ENCODE measurements around the gene LOX.

Gene LOX

DNA sequence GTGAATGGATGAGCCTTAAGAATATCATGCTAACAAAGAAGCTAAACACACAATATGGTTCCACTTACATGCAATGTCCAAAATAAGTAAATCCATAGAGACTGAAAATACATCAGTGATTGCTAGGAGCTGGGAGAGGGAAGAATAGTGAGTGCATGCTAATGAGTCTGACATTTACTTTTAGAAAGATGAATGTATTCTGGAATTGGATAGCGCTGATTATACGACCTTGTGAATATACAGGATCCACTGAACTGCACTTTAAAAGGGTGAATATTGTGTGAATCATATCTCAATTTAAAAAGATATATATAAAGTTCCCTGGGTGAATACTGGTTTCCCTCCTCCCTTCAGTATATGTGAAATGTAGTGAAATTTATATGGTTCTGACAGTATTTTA is 46.2 kb downstream of the LOX start:
- TF ChIP-seq, protein P1, sequence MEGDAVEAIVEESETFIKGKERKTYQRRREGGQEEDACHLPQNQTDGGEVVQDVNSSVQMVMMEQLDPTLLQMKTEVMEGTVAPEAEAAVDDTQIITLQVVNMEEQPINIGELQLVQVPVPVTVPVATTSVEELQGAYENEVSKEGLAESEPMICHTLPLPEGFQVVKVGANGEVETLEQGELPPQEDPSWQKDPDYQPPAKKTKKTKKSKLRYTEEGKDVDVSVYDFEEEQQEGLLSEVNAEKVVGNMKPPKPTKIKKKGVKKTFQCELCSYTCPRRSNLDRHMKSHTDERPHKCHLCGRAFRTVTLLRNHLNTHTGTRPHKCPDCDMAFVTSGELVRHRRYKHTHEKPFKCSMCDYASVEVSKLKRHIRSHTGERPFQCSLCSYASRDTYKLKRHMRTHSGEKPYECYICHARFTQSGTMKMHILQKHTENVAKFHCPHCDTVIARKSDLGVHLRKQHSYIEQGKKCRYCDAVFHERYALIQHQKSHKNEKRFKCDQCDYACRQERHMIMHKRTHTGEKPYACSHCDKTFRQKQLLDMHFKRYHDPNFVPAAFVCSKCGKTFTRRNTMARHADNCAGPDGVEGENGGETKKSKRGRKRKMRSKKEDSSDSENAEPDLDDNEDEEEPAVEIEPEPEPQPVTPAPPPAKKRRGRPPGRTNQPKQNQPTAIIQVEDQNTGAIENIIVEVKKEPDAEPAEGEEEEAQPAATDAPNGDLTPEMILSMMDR (IDR thresholded peaks at IDR 0.05), result no peak
- Histone ChIP-seq H3K9ac (no peak overlapping the region), H3K27ac (no peak overlapping the region), H3K36me3 (ENCODE audit: control insufficient read depth, insufficient read depth, low read length) (no peaks in the 10 kb centered on the region), H3K27me3 (ENCODE audit: control insufficient read depth, insufficient read depth, low read length) (no peaks in the 10 kb centered on the region), H3K9me3 (ENCODE audit: control insufficient read depth, low read length) (no peaks in the 10 kb centered on the region), H3K4me3 (ENCODE audit: low read depth, low read length) (no peak overlapping the region), H2AFZ (no peak overlapping the region), H3K4me1 (peaks cover 4% of the 10 kb centered on the region), H3K4me2 (ENCODE audit: low read length) (no peak overlapping the region), H3K79me2 (no peaks in the 10 kb centered on the region)

DNA sequence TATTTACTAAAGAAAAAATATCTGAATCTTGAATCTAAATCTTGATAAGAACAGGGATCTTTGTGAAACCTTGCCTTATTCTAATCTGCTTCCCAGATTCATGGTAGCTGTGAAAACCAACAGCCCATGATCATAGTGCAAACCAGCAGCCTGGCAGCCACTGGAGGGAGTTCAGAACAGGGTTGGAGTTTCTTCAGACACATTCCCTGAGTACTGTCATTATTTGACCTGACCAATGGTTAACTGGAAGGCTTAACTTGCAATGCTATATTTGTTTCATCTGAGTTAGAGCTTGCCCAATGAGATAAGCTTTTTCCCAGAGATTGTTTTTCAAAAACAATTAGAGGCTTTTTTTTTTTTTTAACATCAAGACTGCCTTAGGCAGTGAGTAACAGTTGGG is 47.8 kb downstream of the LOX start:
- no peak overlapping the region for H3K27ac ChIP-seq
- TF ChIP-seq, protein P1 (IDR thresholded peaks at IDR 0.05), result no peak
- H2AFZ ChIP-seq, result no peak overlapping the region
- H3K4me3 ChIP-seq (ENCODE audit: low read depth, low read length), result no peak overlapping the region
- no peaks in the 10 kb centered on the region for H3K9me3 ChIP-seq (ENCODE audit: control insufficient read depth, low read length)
- no peaks in the 10 kb centered on the region for H3K79me2 ChIP-seq
- H3K9ac ChIP-seq, result no peak overlapping the region
- no peaks in the 10 kb centered on the region for H3K36me3 ChIP-seq (ENCODE audit: control insufficient read depth, insufficient read depth, low read length)
- no peak overlapping the region for H3K4me2 ChIP-seq (ENCODE audit: low read length)
- no peaks in the 10 kb centered on the region for H3K27me3 ChIP-seq (ENCODE audit: control insufficient read depth, insufficient read depth, low read length)
- H3K4me1 ChIP-seq, result peaks cover 4% of the 10 kb centered on the region

DNA sequence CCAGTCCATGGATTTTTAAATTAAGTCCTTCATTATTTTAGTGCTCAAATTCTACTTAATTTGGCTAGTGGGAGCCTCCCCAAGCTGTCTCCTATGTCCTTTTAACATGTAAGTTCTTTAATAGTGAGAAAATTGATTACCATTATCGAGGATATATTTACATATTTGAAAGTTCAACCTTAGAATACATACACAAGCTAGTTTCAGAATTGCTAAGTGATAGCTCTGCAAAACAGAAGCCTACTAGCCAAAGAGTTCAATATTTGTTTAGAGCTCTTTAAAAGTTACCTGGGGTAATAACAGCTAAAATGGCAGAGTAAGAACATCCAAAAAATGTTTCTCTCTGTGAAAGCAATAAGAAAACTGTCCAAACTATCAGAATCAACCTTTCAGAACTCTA is 48.2 kb downstream of the LOX start:
- Histone ChIP-seq H3K9me3 (ENCODE audit: control insufficient read depth, low read length) (no peaks in the 10 kb centered on the region), H2AFZ (no peak overlapping the region), H3K36me3 (ENCODE audit: control insufficient read depth, insufficient read depth, low read length) (no peaks in the 10 kb centered on the region), H3K79me2 (no peaks in the 10 kb centered on the region), H3K4me3 (ENCODE audit: low read depth, low read length) (no peak overlapping the region), H3K4me2 (ENCODE audit: low read length) (no peak overlapping the region), H3K27me3 (ENCODE audit: control insufficient read depth, insufficient read depth, low read length) (no peaks in the 10 kb centered on the region), H3K9ac (no peak overlapping the region), H3K4me1 (peaks cover 4% of the 10 kb centered on the region), H3K27ac (no peak overlapping the region)
- TF ChIP-seq, protein P1 (IDR thresholded peaks at IDR 0.05), result no peak

DNA sequence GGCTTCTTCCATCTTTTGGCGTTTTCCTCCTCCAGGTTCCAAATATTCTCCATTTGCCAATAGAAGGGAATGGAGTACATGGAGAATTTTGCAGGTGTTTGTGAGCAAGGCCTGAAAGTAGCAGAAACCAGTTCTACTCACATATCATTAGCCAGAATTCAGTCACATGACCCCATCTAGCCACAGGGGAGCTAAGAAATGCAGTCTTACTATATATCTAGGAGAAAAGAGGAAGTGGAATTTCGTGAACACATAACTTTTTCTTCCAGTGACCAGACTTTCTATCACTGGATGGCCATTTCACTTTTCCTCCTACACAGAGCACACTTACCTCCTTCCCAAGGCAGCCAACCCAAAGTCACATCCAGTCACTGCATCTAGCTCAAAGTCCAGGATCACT is 55.1 kb downstream of the LOX start:
- no peaks in the 10 kb centered on the region for H3K9me3 ChIP-seq (ENCODE audit: control insufficient read depth, low read length)
- no peaks in the 10 kb centered on the region for H3K4me1 ChIP-seq
- H2AFZ ChIP-seq, result no peak overlapping the region
- H3K27me3 ChIP-seq (ENCODE audit: control insufficient read depth, insufficient read depth, low read length), result no peaks in the 10 kb centered on the region
- no peak overlapping the region for H3K4me2 ChIP-seq (ENCODE audit: low read length)
- no peak overlapping the region for H3K4me3 ChIP-seq (ENCODE audit: low read depth, low read length)
- no peak overlapping the region for H3K9ac ChIP-seq
- no peaks in the 10 kb centered on the region for H3K79me2 ChIP-seq
- TF ChIP-seq, protein P1 (IDR thresholded peaks at IDR 0.05), result no peak
- H3K36me3 ChIP-seq (ENCODE audit: control insufficient read depth, insufficient read depth, low read length), result no peaks in the 10 kb centered on the region
- H3K27ac ChIP-seq, result no peak overlapping the region

DNA sequence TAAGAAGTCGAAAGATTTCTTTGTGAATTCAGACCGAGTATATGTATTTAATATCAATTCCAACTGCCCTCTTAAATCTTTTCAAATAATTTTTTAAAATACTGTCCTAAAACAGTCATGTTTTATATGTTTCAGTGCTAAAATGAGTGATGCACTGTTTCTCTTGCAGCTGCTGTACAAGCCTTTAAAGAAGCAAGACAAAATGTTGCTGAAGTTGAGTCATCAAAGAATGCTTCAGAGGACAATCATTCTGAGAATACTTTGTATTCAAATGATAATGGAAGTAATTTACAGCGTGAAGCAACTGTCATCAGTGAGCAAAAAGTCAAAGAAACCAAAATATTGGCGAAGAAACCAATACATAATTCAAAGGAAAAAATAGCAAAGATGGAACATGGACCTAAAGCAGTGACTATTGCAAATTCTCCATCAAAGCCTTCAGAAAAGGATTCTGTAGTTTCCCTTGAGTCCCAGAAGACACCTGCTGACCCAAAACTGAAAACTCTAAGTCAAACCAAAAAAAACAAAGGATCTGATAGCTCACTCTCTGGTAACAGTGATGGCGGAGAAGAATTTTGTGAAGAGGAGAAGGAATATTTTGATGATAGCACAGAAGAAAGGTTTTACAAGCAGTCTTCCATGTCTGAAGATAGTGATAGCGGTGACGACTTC is 58.0 kb downstream of the LOX start:
- Histone ChIP-seq H3K9me3 (ENCODE audit: control insufficient read depth, low read length) (no peaks in the 10 kb centered on the region), H3K27ac (no peak overlapping the region), H3K4me1 (no peaks in the 10 kb centered on the region), H3K4me3 (ENCODE audit: low read depth, low read length) (no peak overlapping the region), H3K27me3 (ENCODE audit: control insufficient read depth, insufficient read depth, low read length) (no peaks in the 10 kb centered on the region), H2AFZ (no peak overlapping the region), H3K36me3 (ENCODE audit: control insufficient read depth, insufficient read depth, low read length) (no peaks in the 10 kb centered on the region), H3K79me2 (no peaks in the 10 kb centered on the region), H3K4me2 (ENCODE audit: low read length) (no peak overlapping the region), H3K9ac (no peak overlapping the region)
- TF ChIP-seq, protein P1 (IDR thresholded peaks at IDR 0.05), result no peak

Measured in parathyroid adenoma (tissue), 2 donors.